SKM-1 (cell line): ENCODE data around the gene PLA2G4F.
"Not testable (repeated sequence)": the region's sequence is repeated elsewhere in the genome, so short reads cannot be mapped to it uniquely, and the experiment has no call there.

Experiments
- DNase-seq: peaks from one replicate; lab custom pipeline; 2025; ENCODE audit not compliant: unreplicated experiment; lab: John Stamatoyannopoulos, UW

The PLA2G4F gene

DNA sequence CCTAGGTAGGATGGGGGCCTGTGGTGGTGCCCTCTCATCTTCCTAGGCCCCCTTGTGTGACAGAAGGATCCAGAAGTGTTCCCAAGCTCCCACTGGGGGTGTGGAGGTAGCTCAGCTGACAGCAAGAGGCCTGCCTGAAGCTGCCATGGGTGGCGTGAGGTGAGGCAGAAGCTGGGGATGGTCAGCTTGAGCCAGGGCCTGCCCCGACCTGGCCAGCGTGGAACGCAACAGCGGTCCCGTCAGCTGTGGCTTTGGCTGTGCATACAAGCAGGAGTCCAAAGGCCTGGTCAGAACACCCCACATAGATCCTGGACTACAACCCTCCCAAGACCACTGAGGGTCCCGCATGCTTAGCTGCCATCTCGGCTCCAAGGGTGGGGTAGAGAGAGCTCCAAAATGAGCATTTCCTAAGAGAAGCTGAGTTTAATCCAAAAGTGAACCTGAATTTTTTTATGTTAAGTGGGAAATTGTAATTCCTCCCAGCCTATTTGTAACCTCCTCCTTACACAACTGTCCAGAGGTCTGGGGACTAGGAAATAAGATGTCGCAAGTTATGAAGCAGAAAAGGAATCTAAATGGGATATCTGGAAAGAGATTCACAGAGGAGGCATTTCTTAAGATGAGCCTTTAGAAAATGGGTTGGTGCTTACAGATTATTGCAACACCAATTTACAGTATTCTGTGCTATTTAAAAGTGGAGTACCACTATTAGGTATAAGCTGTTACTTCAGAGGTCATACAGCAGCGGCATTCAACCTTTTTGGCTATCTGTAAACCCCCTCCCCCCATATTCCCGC is 52.1 kb downstream of the PLA2G4F start:
- DNase-seq, result no peak

DNA sequence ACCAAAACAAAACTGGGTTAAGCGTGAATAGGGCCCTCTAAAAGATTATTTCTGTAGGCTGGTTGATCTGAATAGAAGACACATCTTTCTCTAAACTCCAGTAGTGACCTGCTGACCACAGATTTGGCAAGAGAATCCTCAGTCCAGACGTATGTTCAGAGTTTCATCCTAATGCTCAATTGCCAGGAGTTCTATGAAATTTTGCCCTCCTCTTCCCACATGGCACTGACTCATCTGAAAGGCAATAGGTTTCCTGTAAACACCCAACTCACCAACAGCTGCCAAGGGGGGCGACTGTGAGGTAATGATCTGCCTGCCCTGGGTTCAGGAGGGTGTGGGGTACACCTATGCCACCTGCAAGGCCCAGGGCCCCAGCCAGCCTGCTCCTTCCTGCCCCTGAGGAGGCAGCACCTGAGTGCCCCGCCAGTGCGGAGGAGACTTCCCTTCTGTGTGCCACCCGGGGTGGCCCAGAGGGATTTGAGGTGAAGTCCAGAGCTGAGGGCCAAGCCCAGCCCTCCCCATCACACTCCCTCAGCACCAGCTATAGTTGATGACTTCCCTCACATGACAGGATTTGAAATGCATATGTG is 53.7 kb downstream of the PLA2G4F start:
- DNase-seq, result no peak

DNA sequence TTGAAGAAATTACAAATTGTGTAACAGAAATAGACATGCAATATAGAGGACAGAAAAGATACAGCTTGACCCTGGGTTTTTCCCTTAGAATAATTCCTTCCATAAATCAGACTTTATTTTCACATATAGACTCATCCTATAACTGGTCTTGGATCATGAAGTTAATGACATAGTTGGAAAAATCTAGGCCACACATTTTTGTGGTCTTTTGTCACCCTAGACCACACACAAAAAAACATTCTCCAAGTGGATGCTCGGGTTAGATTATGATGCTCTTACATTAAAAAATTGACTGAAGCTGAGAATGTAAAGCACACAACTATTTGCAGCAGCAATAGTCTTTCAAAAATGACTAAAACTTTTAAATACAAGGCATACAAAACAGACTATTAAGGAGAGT is 54.6 kb downstream of the PLA2G4F start:
- DNase-seq, result no peak

DNA sequence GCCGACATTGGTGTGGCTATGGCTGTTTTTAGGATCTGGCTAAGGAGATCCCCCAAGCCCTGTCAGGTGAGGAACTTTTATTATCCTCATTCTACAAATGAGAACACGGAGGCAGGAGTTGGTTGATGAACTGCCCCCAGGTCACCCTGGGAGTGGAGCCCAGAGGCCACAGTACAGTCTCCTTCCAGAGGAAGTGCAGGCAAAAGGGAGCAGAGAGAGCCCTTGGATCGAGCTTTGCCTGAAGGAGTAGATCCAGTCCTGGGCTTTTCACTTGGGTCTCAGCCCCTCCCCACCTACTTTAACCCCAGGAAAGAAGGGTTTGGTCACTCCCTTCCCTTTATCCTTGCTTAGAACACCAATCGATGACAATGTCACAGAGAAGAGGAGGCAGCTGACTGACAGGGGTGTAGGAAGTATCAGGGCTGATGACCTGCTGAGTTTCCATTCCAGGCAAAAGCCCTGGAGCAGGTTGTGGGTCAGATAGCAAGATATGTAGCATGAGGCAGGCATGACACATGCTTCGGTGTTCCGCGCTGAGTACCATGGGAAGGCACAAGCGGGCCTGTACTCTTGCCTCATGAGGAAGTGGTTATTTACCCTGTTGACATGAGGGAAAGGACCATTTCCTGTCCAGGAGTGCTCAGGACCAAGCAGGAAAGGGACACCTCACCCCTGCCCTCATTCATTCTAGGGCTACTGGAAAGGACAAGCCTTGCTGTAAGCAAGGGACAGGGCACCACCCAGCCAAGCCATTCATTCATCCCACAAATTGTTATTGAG is 56.2 kb downstream of the PLA2G4F start:
- DNase-seq, result no peak

DNA sequence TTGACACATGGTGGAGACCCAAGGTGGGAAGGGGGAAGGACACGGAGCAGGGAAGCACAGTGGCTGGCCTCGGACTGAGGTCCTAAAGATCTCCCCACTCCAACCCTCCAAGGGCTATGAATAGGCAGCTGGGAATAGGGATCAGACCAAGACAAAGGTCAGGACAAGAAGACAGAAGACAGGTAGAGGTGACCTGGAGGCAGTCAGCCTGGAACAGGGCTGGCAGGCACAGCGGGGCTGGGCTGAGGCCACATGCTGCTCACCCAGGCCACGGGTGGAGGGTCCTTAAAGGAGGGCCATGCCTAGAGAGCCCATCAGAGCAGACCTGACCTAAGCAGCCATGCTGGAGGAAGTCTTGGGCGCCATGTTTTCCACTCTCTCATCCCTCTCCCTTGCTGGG is 59.4 kb downstream of the PLA2G4F start:
- no peak for DNase-seq

DNA sequence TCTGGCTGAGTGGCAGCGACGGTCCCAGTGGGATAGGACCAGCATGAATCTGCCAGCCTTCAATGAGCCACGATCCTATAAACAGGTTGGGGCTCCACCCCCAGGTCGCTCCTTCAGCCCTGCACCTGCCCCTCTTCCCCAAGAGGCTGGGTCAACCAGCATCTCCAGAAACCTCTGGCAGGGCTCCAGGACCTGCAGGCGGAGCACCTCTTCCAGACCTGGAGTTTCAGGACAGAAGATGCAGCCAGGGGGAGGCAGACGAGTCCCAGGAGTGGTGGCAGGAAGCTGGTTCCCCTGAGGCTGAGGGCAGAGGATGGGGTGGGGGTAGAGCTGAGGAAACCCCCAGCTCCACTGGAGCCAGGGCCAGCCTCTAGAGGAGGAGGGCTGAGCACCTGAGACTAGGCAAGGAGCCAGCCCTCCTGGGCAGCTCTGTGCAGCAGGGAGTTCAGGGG is 61.9 kb downstream of the PLA2G4F start, which contains the start of gene PLA2G4D:
TSS of gene PLA2G4D (minus strand) at position 51 of the 452 bp plus-strand sequence. CDS start 103 bp downstream, outside the sequence.
- DNase-seq, result no peak

DNA sequence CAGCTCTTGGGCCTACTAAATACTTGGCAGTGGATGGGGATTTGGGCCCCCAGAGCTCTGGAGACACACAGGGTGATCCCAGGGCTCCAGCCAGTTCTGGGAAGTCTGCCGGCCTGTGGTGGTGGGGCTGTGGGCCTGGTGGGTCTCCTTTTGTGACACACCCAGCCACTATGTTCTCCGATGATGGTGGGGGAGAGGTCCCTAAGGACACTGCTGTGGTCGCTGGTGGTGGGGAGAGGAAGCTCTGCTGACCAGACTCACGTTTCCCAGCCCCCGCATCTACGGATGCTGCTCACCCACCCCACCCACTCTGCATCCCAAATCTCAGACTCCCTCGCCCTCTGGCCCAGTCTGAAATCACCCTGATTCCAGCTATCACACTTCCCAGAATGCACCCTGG is 62.5 kb downstream of the PLA2G4F start:
- DNase-seq, result no peak

DNA sequence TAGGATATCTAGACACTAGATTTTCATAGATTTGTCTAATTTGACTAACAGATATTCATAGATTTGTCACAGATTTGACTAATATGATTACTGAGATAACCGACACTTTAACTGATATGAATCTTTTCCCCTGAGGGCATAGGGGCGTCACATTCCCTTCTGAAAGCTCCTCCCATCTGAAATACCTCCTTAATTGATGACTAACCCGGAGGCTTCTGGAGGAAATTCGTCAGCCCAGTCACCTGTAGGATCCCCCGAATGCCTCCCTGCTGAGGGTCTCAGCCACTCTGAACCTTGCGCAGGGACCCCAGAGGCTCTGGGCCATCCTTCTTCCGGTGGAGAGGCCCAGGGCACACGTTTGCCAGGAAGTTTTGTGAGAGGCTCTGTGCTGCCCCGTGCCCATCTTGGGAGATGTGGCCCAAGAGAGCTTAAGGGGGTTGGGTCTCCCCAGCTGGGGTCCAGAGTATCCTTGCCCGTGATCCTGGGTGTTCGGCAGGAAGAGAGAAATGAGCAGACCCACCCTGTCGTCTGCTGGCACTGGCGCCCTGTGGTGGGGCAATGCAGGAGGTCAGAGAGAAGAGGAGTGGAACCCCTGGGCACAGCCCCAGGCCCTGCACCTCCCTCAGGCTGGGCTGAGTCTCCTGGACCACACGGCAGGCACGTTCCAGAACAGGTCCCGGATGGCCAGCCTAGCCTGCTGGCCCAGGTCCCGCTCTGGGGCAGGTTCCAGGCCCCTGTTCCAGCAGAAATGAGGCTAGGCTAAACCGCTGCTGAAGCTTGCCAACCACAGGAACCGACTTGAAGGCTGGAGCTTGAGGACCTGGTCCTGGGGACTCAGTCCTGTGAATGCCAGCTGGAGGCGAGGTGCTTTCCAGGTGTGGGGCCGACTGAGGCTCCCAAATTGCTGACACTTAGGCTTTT is 63.8 kb downstream of the PLA2G4F start:
- no peak for DNase-seq

DNA sequence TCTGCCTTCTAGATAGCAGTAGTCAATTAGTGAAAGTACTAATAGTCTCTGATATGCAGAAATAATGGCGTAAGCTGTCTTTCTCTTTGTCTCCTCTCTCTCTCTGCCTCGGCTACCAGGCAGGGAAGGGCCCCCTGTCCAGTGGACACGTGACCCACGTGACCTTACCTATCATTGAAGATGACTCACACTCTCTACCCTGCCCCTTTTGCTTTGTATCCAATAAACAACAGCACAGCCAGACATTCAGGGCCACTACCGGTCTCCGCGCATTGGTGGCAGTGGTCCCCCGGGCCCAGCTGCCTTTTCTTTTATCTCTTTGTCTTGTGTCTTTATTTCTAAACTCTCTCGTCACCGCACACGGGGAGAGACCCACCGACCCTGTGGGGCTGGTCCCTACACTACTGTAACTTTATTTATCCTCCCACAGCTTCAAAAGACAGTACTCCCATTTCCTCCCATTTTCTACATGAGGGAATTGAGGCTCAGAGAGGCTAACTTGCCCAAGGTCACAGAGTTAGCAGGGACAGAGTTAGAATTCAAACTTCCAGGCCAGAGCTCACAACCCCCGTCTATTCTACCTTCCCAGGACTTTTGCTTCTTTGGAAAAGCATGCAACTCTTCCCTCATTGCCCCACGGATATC is 64.6 kb downstream of the PLA2G4F start:
- DNase-seq, result not testable (repeated sequence)

DNA sequence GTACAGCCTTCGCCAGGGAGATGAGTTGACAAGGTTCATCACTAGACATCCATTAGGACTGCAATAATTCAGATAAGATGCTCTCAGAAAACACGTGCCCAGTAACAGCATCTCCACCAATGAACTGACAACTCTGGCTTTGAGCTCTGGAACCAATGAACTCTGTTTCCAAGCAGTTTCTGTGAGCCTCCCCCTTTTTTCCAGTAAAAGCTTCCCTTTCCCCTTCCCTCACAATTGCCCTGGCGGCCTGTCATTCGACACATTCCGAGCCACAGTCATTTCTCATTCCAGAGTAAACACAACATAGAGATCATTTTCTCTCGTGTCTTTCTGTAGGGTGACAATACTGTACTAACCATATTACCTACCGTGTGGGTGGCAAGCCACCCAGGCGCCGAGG is 65.7 kb downstream of the PLA2G4F start:
- DNase-seq, result no peak

DNA sequence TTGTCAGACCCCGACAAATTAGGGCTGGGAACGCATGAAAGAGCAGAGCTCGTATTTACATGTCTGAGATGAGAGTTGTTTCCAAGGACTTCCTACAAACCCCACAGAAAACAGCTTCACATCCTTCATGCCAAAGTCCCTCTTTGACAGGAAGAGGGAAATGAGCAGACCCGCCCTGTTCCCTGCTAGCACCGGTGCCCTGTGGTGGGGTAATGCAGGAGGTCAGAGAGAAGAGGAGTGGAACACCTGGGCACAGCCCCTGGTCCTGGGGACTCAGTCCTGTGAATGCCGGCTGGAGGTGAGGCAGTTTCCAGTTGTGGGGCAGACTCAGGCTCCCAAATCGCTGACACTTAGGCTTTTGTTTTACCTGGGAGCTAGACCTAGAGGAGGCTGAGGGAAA is 66.1 kb downstream of the PLA2G4F start:
- DNase-seq, result no peak

DNA sequence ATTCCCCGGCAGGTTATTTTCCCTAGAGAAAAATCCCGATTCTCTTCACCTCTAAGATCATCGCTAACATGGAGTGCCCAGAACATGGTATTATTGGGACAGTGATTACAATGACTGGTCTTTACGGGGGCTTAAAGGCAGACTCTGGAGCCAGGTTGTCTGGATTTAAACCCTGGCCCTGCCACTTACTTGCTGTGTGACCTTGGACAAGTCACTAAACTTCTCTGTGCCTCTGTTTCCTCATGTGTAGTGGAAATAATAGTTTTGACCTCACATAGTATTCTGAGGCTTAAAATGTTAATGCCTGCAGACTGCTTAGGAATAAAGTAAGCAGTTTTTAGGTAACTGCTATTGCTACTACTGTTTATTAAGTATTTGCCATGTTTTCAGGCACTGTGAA is 66.5 kb downstream of the PLA2G4F start:
- DNase-seq, result no peak
